Esophagus muscularis mucosa (tissue), 3 donors: ENCODE results near the gene CLCN7.

Experiments used
- POLR2A ChIP-seq: fragments of 450-650 bp; IDR thresholded peaks from one replicate; pipeline ENCODE4 v1.6.1; 2017; ENCODE audit warnings: antibody characterized with exemption, moderate library complexity, mild to moderate bottlenecking, low read depth
- POLR2AphosphoS5 ChIP-seq, 2 donors: sonication (generic); formaldehyde crosslinking; IDR thresholded peaks; one replicate each; pipeline ENCODE4 v1.6.1; 2017; ENCODE audit warnings: antibody characterized with exemption in 2 of 2
- TF ChIP-seq, protein P1 (sequence below), 3 experiments: fragments of 200-600 bp in 2 of 3; fragments of 450-650 bp in 1 of 3; sonication (generic) in 2 of 3; IDR thresholded peaks; one replicate each; pipeline ENCODE4 v1.5.1; 2017 to 2019; ENCODE audit warnings: antibody characterized with exemption in 3 of 3, mild to moderate bottlenecking in 2 of 3, moderate library complexity in 1 of 3

- TF ChIP-seq, protein P1, sequence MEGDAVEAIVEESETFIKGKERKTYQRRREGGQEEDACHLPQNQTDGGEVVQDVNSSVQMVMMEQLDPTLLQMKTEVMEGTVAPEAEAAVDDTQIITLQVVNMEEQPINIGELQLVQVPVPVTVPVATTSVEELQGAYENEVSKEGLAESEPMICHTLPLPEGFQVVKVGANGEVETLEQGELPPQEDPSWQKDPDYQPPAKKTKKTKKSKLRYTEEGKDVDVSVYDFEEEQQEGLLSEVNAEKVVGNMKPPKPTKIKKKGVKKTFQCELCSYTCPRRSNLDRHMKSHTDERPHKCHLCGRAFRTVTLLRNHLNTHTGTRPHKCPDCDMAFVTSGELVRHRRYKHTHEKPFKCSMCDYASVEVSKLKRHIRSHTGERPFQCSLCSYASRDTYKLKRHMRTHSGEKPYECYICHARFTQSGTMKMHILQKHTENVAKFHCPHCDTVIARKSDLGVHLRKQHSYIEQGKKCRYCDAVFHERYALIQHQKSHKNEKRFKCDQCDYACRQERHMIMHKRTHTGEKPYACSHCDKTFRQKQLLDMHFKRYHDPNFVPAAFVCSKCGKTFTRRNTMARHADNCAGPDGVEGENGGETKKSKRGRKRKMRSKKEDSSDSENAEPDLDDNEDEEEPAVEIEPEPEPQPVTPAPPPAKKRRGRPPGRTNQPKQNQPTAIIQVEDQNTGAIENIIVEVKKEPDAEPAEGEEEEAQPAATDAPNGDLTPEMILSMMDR (IDR thresholded peaks at IDR 0.05), result no peak
- no peak for TF ChIP-seq POLR2AphosphoS5 (IDR thresholded peaks at IDR 0.05)
- no peak for TF ChIP-seq POLR2A
Measured at GRCh38 chr16:1422076-1422475, 52.8 kb downstream of the CLCN7 start.
